Esophagus muscularis mucosa (tissue), 4 donors: ENCODE results near the gene FRMD1.

Experiments
- EP300 ChIP-seq: sonication (generic); formaldehyde crosslinking; IDR thresholded peaks from one replicate; pipeline ENCODE4 v1.6.1; 2017; ENCODE audit warnings: antibody characterized with exemption
- POLR2A ChIP-seq: fragments of 450-650 bp; IDR thresholded peaks from one replicate; pipeline ENCODE4 v1.6.1; 2017; ENCODE audit warnings: antibody characterized with exemption, moderate library complexity, mild to moderate bottlenecking, low read depth
- POLR2AphosphoS5 ChIP-seq, 2 donors: sonication (generic); formaldehyde crosslinking; IDR thresholded peaks; one replicate each; pipeline ENCODE4 v1.6.1; 2017; ENCODE audit warnings: antibody characterized with exemption in 2 of 2
- TF ChIP-seq, protein P1 (sequence below), 3 experiments: fragments of 200-600 bp in 2 of 3; fragments of 450-650 bp in 1 of 3; sonication (generic) in 2 of 3; IDR thresholded peaks; one replicate each; pipeline ENCODE4 v1.5.1; 2017 to 2019; ENCODE audit warnings: antibody characterized with exemption in 3 of 3, mild to moderate bottlenecking in 2 of 3, moderate library complexity in 1 of 3

DNA sequence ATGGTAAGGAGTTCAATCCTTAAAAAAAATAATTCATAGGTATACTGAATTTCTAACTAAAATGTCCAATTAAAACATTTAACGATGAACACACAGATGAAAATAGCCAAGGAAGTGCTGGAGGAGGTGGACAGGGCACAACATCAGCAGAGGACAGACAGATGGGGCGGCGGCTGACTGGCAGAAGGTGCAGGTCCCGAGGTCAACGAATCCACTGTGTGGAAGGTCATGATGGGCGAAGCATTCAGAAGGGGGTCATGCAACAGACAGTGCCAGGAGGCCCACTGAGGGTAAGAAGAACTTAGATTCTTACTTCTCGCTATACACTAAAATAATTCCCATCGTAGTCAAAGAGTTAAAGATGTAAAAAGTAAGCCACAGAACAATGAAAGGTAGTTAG, 34.2 kb upstream of the FRMD1 start:
- no peak for TF ChIP-seq POLR2AphosphoS5 (IDR thresholded peaks at IDR 0.05)
- TF ChIP-seq, protein P1, sequence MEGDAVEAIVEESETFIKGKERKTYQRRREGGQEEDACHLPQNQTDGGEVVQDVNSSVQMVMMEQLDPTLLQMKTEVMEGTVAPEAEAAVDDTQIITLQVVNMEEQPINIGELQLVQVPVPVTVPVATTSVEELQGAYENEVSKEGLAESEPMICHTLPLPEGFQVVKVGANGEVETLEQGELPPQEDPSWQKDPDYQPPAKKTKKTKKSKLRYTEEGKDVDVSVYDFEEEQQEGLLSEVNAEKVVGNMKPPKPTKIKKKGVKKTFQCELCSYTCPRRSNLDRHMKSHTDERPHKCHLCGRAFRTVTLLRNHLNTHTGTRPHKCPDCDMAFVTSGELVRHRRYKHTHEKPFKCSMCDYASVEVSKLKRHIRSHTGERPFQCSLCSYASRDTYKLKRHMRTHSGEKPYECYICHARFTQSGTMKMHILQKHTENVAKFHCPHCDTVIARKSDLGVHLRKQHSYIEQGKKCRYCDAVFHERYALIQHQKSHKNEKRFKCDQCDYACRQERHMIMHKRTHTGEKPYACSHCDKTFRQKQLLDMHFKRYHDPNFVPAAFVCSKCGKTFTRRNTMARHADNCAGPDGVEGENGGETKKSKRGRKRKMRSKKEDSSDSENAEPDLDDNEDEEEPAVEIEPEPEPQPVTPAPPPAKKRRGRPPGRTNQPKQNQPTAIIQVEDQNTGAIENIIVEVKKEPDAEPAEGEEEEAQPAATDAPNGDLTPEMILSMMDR (IDR thresholded peaks at IDR 0.05) = no peak
- TF ChIP-seq EP300 = no peak
- no peak for TF ChIP-seq POLR2A
